ENCODE measurements around the gene UBE2E3.
"Not testable (repeated sequence)": the region's sequence is repeated elsewhere in the genome, so short reads cannot be mapped to it uniquely, and the experiment has no call there.

DNA sequence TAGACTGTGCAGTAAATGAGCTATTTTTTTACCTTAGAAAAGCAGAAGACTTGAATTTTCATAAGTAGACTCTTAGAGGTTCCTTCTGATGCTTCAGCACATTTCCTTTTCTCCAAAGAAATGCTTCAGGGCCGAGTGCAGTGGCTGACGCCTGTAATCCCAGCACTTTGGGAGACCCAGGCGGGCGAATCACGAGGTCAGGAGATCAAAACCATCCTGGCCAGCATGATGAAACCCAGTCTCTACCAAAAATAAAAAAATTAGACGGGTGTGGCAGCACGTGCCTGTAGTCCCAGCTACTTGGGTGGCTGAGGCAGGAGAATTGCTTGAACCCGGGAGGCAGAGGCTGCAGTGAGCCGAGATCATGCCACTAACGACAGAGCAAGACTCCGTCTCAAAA is 60.4 kb downstream of the UBE2E3 start:
- TF ChIP-seq POLR2A (IDR thresholded peaks at IDR 0.05; ENCODE audit: low read depth, low read length); SMC3 (IDR thresholded peaks at IDR 0.05; ENCODE audit: low read depth, low read length); RCOR1 (IDR thresholded peaks at IDR 0.05; ENCODE audit: insufficient replicate concordance, low read length); CEBPB (IDR thresholded peaks at IDR 0.05; ENCODE audit: low read depth, low read length); FOS (IDR thresholded peaks at IDR 0.05; ENCODE audit: low read depth, low read length); MAFK (IDR thresholded peaks at IDR 0.05; ENCODE audit: low read depth, low read length): not testable (repeated sequence)
- TF ChIP-seq, protein P1, sequence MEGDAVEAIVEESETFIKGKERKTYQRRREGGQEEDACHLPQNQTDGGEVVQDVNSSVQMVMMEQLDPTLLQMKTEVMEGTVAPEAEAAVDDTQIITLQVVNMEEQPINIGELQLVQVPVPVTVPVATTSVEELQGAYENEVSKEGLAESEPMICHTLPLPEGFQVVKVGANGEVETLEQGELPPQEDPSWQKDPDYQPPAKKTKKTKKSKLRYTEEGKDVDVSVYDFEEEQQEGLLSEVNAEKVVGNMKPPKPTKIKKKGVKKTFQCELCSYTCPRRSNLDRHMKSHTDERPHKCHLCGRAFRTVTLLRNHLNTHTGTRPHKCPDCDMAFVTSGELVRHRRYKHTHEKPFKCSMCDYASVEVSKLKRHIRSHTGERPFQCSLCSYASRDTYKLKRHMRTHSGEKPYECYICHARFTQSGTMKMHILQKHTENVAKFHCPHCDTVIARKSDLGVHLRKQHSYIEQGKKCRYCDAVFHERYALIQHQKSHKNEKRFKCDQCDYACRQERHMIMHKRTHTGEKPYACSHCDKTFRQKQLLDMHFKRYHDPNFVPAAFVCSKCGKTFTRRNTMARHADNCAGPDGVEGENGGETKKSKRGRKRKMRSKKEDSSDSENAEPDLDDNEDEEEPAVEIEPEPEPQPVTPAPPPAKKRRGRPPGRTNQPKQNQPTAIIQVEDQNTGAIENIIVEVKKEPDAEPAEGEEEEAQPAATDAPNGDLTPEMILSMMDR (conservative IDR thresholded peaks at IDR 0.05; ENCODE audit: low read depth, low read length), result not testable (repeated sequence)
